Epithelial cell of proximal tubule (primary cell): Measurements from ENCODE around the gene PLXNA2. TPM values are rescaled to one million over a fixed set of nuclear protein-coding genes. Genes with fewer than 3 reads are reported as not detected.

Experiments used
- DNase-seq: peaks from one replicate; pipeline ENCODE4 v3.0.0-alpha.2; 2011; ENCODE audit warnings: low read depth
- H3K4me3 ChIP-seq: 2 replicates; pipeline ENCODE4 v1.5.1; 2011; ENCODE audit warnings: low read depth, mild to moderate bottlenecking, low read length
- CTCF ChIP-seq: conservative IDR thresholded peaks from 2 replicates; pipeline ENCODE4 v1.5.1; 2012; ENCODE audit warnings: low read depth, mild to moderate bottlenecking, low read length
- total RNA-seq: library from RNA; depleted of rRNA; stranded (reverse); fragments of >200 nt; gene quantifications from 2 replicates; pipeline ENCODE4 v1.2.3, GENCODE V29; 2015

PLXNA2 gene
- total RNA-seq, 1 donor from 2014 or later: 5.7 TPM

- no peak for TF ChIP-seq CTCF
- no peak overlapping the region for H3K4me3 ChIP-seq
- no peak for DNase-seq
Observed at GRCh38 chr1:208174731-208175507, 69.3 kb downstream of the PLXNA2 start.

- DNase-seq: no peak
- no peak for TF ChIP-seq CTCF
- no peak overlapping the region for H3K4me3 ChIP-seq
Observed at GRCh38 chr1:208174200-208174599, 70.0 kb downstream of the PLXNA2 start.

- no peak for DNase-seq
- no peak overlapping the region for H3K4me3 ChIP-seq
- no peak for TF ChIP-seq CTCF
Observed at GRCh38 chr1:208173749-208174148, 70.4 kb downstream of the PLXNA2 start.

GRCh38 chr1:208172423-208173145 lies 71.6 kb downstream of the PLXNA2 start:
- TF ChIP-seq CTCF: peak; percentile 12
- H3K4me3 ChIP-seq: no peak overlapping the region
- DNase-seq: no peak

- DNase-seq: no peak
- H3K4me3 ChIP-seq: no peak overlapping the region
- no peak for TF ChIP-seq CTCF
Observed at GRCh38 chr1:208171616-208172422, 72.4 kb downstream of the PLXNA2 start.

- no peak for TF ChIP-seq CTCF
- no peak for DNase-seq
- no peak overlapping the region for H3K4me3 ChIP-seq
Observed at GRCh38 chr1:208170252-208170651, 73.9 kb downstream of the PLXNA2 start.
